ENCODE measurements around the gene CDK16. TPM values are rescaled to one million over a fixed set of nuclear protein-coding genes. Genes with fewer than 3 reads are reported as not detected.

Gene CDK16
- total RNA-seq, 4 donors from 2014 or later, result 23.2 to 80.5 (median 74.3) TPM

DNA sequence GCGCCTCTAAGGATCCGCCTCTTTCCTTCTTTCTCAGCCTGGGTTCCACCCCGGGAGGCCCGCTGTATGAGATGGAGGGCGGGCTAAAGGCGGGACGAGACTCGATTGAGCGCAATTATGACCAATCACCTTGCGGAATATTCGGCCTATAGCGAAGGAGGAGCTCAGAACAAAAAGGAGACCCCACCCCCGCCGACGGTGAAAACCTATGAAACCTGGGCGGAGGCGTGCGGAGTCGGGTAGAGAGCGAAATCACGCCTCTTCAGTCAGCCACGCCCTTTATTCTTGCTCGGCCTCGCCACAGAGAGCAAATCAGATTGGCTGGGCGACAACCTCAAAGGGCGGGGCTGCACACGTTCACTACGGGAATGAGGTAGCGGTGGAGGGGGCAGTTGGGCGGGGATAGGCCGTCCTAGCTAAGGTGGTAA is 615 bp upstream of the CDK16 start:
- peak overlapping the region; percentile 95 for H3K27ac ChIP-seq
- H3K4me3 ChIP-seq, result peak overlapping the region; percentile 47 to 87
- peak; percentile 99 to 100 for DNase-seq
- no peaks in the 10 kb centered on the region for H3K27me3 ChIP-seq
- intact Hi-C loops (cut with DNase I; ENCODE audit: low total_unique reads), result no loop called here
- H3K36me3 ChIP-seq, result no peaks in the 10 kb centered on the region
- TF ChIP-seq POLR2A (IDR thresholded peaks at IDR 0.05), result peak in 1 of 2 donors; percentile 6
- TF ChIP-seq, protein P1, sequence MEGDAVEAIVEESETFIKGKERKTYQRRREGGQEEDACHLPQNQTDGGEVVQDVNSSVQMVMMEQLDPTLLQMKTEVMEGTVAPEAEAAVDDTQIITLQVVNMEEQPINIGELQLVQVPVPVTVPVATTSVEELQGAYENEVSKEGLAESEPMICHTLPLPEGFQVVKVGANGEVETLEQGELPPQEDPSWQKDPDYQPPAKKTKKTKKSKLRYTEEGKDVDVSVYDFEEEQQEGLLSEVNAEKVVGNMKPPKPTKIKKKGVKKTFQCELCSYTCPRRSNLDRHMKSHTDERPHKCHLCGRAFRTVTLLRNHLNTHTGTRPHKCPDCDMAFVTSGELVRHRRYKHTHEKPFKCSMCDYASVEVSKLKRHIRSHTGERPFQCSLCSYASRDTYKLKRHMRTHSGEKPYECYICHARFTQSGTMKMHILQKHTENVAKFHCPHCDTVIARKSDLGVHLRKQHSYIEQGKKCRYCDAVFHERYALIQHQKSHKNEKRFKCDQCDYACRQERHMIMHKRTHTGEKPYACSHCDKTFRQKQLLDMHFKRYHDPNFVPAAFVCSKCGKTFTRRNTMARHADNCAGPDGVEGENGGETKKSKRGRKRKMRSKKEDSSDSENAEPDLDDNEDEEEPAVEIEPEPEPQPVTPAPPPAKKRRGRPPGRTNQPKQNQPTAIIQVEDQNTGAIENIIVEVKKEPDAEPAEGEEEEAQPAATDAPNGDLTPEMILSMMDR (IDR thresholded peaks at IDR 0.05), result no peak
- peaks cover 0 to 11% of the 10 kb centered on the region in 2 donors for H3K4me1 ChIP-seq
- no peaks in the 10 kb centered on the region for H3K9me3 ChIP-seq

DNA sequence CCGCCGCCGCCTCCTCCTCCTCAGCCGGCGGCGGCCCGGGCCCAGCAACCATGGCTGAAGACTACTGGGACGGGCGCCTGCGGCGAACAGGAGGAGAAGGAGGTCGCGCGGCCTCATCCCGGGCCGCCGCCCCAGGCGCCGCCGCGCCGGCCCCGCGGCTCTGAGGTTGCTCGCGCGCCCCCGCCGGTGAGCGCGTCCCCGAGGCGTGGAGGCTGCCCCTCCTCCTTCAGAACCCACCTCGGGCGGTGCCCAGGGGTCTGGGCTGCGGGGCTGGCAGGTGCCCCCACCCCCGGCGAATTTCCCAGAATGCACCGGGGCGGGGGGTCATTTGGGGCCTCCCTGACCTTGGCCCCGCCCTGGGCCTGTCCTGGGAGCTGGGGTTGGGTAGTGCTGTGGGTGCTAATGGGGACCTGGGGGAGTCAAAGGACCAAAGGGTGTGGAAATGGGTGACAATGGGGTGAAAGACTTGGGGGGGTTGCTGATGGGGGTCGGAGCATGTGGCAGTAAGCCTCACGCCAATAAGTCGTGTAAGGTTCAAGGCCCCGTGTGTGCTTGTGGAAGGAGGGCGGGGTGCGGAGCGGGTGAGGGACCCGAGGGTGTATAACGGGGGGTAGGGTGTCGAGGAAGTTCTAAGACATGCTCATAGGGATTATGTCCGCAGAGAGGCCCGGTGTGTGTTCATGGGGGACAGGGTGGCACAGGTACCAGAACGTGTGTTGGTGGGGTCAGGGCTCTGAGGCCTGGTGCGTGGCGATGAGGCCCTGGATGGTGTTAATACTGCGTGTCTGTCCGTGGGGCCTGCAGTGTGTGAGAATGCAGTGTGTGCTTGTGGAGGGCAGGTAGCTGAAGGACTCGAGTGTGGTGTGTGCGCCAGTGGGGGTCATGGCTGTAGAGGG is 687 bp downstream of the CDK16 start:
- no peak for TF ChIP-seq POLR2A (IDR thresholded peaks at IDR 0.05)
- TF ChIP-seq, protein P1 (IDR thresholded peaks at IDR 0.05), result no peak
- Histone ChIP-seq H3K4me1 (peaks cover 0 to 11% of the 10 kb centered on the region in 2 donors), H3K36me3 (no peaks in the 10 kb centered on the region), H3K9me3 (no peaks in the 10 kb centered on the region), H3K27ac (peak overlapping the region; percentile 95), H3K4me3 (peak overlapping the region; percentile 47 to 87), H3K27me3 (no peaks in the 10 kb centered on the region)
- intact Hi-C loops (cut with DNase I; ENCODE audit: low total_unique reads), result no loop called here
- peak; percentile 49 to 68 for DNase-seq

DNA sequence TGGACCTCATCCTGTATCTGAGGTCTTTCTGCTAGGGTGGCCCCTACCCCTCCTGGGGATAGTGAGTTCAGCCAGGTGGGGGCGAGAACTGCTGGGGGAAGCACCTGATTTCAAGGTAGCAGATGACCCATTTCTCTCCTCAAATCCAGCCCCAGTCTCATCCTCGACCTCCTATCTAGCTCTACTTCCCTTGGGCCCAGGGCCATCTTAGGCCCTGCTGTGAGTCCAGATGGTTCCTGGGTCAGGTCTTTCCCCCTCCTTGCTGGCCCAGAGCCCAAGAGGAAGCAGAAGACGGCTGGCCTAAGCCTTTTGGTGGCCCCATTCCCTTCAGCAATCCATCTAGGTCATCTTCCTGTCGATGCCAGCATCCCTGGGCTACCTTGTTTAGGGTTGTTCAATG is 3.3 kb downstream of the CDK16 start:
- intact Hi-C loops (cut with DNase I; ENCODE audit: low total_unique reads), result no loop called here
- TF ChIP-seq POLR2A (IDR thresholded peaks at IDR 0.05), result no peak
- TF ChIP-seq, protein P1 (IDR thresholded peaks at IDR 0.05), result no peak
- peaks cover 0 to 11% of the 10 kb centered on the region in 2 donors for H3K4me1 ChIP-seq

DNA sequence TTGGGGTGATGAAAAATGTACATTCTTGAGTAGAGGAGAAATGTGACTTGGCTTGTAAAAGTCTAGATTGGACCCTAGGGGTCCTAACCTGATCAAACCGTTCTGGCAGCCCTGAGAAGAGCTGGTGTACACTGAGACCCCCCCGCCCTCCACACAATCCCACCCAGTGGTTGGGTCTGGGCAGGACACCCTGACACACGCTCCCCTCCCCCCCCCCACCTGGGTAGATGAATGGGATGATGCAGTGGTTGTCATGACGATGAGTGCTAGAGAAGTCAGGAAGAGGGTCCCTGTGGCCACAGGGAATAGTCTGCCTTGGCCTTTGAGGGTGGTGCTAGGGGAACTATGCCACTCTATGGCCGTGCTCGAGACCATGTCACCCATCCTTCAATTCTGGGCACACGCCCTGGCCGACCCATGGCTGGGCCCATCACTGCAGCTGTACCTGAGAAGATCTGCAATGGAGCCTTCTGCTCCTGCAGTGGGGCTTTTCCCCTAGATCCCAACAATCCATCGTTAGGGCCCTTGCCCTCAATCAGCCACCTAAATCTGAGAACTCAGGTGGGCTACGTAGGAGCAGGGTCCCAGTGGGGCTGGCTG is 4.4 kb downstream of the CDK16 start:
- intact Hi-C loops (cut with DNase I; ENCODE audit: low total_unique reads), result no loop called here
- DNase-seq, result no peak
- H3K36me3 ChIP-seq, result no peaks in the 10 kb centered on the region
- no peaks in the 10 kb centered on the region for H3K9me3 ChIP-seq
- TF ChIP-seq, protein P1 (IDR thresholded peaks at IDR 0.05), result no peak
- H3K4me1 ChIP-seq, result peaks cover 0 to 5% of the 10 kb centered on the region in 2 donors
- no peak overlapping the region for H3K27ac ChIP-seq
- no peak overlapping the region for H3K4me3 ChIP-seq
- H3K27me3 ChIP-seq, result no peaks in the 10 kb centered on the region

More for the DNA sequence above, 3.3 kb downstream of the CDK16 start:
- Histone ChIP-seq H3K27ac (no peak overlapping the region), H3K36me3 (no peaks in the 10 kb centered on the region), H3K9me3 (no peaks in the 10 kb centered on the region), H3K27me3 (no peaks in the 10 kb centered on the region), H3K4me3 (no peak overlapping the region)
- DNase-seq, result no peak
